WTC11 (cell line): ENCODE measurements around the gene CSKMT. TPM values are rescaled to one million over a fixed set of nuclear protein-coding genes. Genes with fewer than 3 reads are reported as not detected.
"Not testable (repeated sequence)": the region's sequence is repeated elsewhere in the genome, so short reads cannot be mapped to it uniquely, and the experiment has no call there.

Experiments used
- ATAC-seq: fragments of 200-7000 bp; cut with Tn5 transposase; 2 replicates; pipeline ENCODE4 v1.10.0; 2021; ENCODE audit warnings: mild to moderate bottlenecking, moderate library complexity
- CTCF ChIA-PET: fragments of 300-600 bp; sonication (Branson Sonifier 250); formaldehyde crosslinking; loops from one replicate; lab custom pipeline; 2021; ENCODE audit warnings: antibody characterized with exemption; lab: Charles Lee
- POLR2A ChIA-PET: fragments of 350-600 bp; sonication (Branson Sonifier 250); formaldehyde crosslinking; loops from one replicate; lab custom pipeline; 2021; ENCODE audit warnings: antibody characterized with exemption; lab: Charles Lee
- DNase-seq: peaks from one replicate; pipeline ENCODE4 v3.0.0; 2021; ENCODE audit warnings: low spot score
- H3K27ac Mint-ChIP-seq: 2 replicates; pipeline ENCODE4 v1.8.0; 2021; ENCODE audit warnings: mixed read lengths
- H3K27me3 Mint-ChIP-seq: 2 replicates; pipeline ENCODE4 v1.8.0; 2021; ENCODE audit warnings: low read depth, mild to moderate bottlenecking, moderate library complexity, mixed read lengths
- H3K36me3 Mint-ChIP-seq: 2 replicates; pipeline ENCODE4 v1.8.0; 2021; ENCODE audit warnings: mixed read lengths
- H3K4me1 Mint-ChIP-seq: 2 replicates; pipeline ENCODE4 v1.8.0; 2022; ENCODE audit warnings: mixed read lengths
- H3K4me3 Mint-ChIP-seq: 2 replicates; pipeline ENCODE4 v1.8.0; 2021; ENCODE audit warnings: mild to moderate bottlenecking, moderate library complexity, mixed read lengths
- H3K9me3 Mint-ChIP-seq: 2 replicates; pipeline ENCODE4 v1.8.0; 2021; ENCODE audit warnings: mixed read lengths
- FOXJ3 ChIP-seq: sonication (generic); formaldehyde crosslinking; IDR thresholded peaks from 2 replicates; pipeline ENCODE4 v1.9.0; 2021; ENCODE audit warnings: missing genetic modification reagents, mild to moderate bottlenecking, borderline replicate concordance
- FOXK1 ChIP-seq: sonication (generic); formaldehyde crosslinking; IDR thresholded peaks from 2 replicates; pipeline ENCODE4 v1.8.0; 2022; ENCODE audit warnings: mild to moderate bottlenecking, moderate library complexity, missing genetic modification reagents
- GTF2I ChIP-seq: fragments of 250-450 bp; sonication (Bioruptor Pico); conservative IDR thresholded peaks from 2 replicates; pipeline ENCODE4 v1.4.0; 2021; ENCODE audit warnings: mild to moderate bottlenecking
- HMGA2 ChIP-seq: fragments of 250-450 bp; sonication (Bioruptor Pico); IDR thresholded peaks from 2 replicates; pipeline ENCODE4 v1.4.0; 2021; ENCODE audit warnings: mild to moderate bottlenecking, moderate library complexity
- JUN ChIP-seq: sonication (generic); formaldehyde crosslinking; IDR thresholded peaks from 2 replicates; pipeline ENCODE4 v1.8.0; 2023; ENCODE audit warnings: mild to moderate bottlenecking, missing genetic modification reagents
- KAT7 ChIP-seq: sonication (generic); formaldehyde crosslinking; IDR thresholded peaks from 2 replicates; pipeline ENCODE4 v1.8.1; 2023; ENCODE audit warnings: missing genetic modification reagents, mild to moderate bottlenecking, borderline replicate concordance
- MAX ChIP-seq: sonication (generic); formaldehyde crosslinking; IDR thresholded peaks from 2 replicates; pipeline ENCODE4 v1.8.0; 2022; ENCODE audit warnings: mild to moderate bottlenecking, missing genetic modification reagents
- NFATC4 ChIP-seq: fragments of 250-450 bp; sonication (Bioruptor Pico); IDR thresholded peaks from 2 replicates; pipeline ENCODE4 v1.9.0; 2021; ENCODE audit warnings: mild to moderate bottlenecking
- NFE2L1 ChIP-seq: sonication (generic); formaldehyde crosslinking; IDR thresholded peaks from 2 replicates; pipeline ENCODE4 v1.8.1; 2023; ENCODE audit warnings: missing genetic modification reagents
- NR2C2 ChIP-seq: sonication (generic); formaldehyde crosslinking; IDR thresholded peaks from 2 replicates; pipeline ENCODE4 v1.8.0; 2022; ENCODE audit warnings: mild to moderate bottlenecking, missing genetic modification reagents
- ZNF263 ChIP-seq: sonication (generic); formaldehyde crosslinking; IDR thresholded peaks from 2 replicates; pipeline ENCODE4 v1.8.1; 2022; ENCODE audit warnings: low read depth, mild to moderate bottlenecking, moderate library complexity, missing genetic modification reagents
- ZNF423 ChIP-seq: fragments of 250-450 bp; sonication (Bioruptor Pico); IDR thresholded peaks from 2 replicates; pipeline ENCODE4 v2.1.2; 2022; ENCODE audit warnings: mild to moderate bottlenecking, moderate library complexity
- ZNF512 ChIP-seq: sonication (generic); formaldehyde crosslinking; IDR thresholded peaks from 2 replicates; pipeline ENCODE4 v1.8.1; 2022; ENCODE audit warnings: missing genetic modification reagents, borderline replicate concordance
- total RNA-seq: library from RNA; stranded (reverse); gene quantifications from 3 replicates; pipeline ENCODE4 v1.2.3, GENCODE V29; 2021
- TF ChIP-seq, protein P1 (sequence below): sonication (generic); formaldehyde crosslinking; IDR thresholded peaks from 2 replicates; pipeline ENCODE4 v1.8.1; 2023; ENCODE audit warnings: mild to moderate bottlenecking, missing genetic modification reagents, moderate library complexity
- TF ChIP-seq, protein P2 (sequence below): fragments of 250-450 bp; sonication (Bioruptor Pico); IDR thresholded peaks from 2 replicates; pipeline ENCODE4 v2.1.2; 2022; ENCODE audit warnings: mild to moderate bottlenecking, moderate library complexity
- TF ChIP-seq, protein P3 (sequence below): sonication (generic); formaldehyde crosslinking; IDR thresholded peaks from 2 replicates; pipeline ENCODE4 v1.8.0; 2022; ENCODE audit warnings: mild to moderate bottlenecking, missing genetic modification reagents

CSKMT gene
- total RNA-seq, 1 experiment from 2014 or later = 75.6 TPM

DNA sequence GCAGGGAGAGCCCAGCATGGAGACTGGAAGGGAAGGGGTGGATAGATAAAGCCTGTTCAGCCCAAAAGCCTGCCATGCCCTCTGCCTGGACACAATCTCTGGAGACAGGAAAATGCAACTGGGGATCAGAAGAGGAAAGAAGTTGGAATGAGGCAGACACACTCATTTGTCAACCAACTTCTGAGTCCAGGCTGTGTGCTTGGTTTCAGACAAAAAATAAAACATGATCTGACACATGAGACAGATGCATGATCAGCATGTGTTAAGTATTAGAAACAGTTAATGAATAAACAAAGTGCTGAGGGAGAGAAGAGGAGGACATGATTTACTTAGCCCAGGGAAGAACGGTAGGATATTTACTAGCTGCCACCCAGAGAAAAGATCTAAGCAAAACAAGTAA, 23.4 kb downstream of the CSKMT start (continued):
- TF ChIP-seq JUN (no peak), NR2C2 (CRISPR knock-in tag) (no peak), MAX (no peak), FOXK1 (CRISPR knock-in tag) (no peak), HMGA2 (no peak)
- TF ChIP-seq, protein P1, sequence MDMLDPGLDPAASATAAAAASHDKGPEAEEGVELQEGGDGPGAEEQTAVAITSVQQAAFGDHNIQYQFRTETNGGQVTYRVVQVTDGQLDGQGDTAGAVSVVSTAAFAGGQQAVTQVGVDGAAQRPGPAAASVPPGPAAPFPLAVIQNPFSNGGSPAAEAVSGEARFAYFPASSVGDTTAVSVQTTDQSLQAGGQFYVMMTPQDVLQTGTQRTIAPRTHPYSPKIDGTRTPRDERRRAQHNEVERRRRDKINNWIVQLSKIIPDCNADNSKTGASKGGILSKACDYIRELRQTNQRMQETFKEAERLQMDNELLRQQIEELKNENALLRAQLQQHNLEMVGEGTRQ (CRISPR knock-in tag) = no peak

- no peaks in the 10 kb centered on the region for H3K9me3 Mint-ChIP-seq
- no peak within 1 kb of the TSS for H3K4me3 Mint-ChIP-seq
- ChIA-PET POLR2A (interaction anchor here (0.6 to 2.2 kb wide), 7 partner anchors 14 to 98 kb away, joined by 3 to 9 read pairs (median 6); partner anchors contain the start of genes BSCL2, C11orf98, CSKMT and GNG3), CTCF (interaction anchor here (0.8 to 3.0 kb wide), 8 partner anchors 10 to 294 kb away, joined by 3 to 21 read pairs (median 5); partner anchors contain the start of genes LBHD1, TMEM179B, UBXN1 and UQCC3)
- DNase-seq (no peak), ATAC-seq (no peak)
- no peaks in the 10 kb centered on the region for H3K27me3 Mint-ChIP-seq
- H3K36me3 Mint-ChIP-seq = peaks cover 25% of the 10 kb centered on the region
- no peak for TF ChIP-seq NFE2L1 (CRISPR knock-in tag)
- no peak for TF ChIP-seq KAT7
- no peak for TF ChIP-seq NFATC4
- TF ChIP-seq ZNF423 (CRISPR knock-in tag) = no peak
- no peak for TF ChIP-seq FOXJ3
- TF ChIP-seq, protein P2, sequence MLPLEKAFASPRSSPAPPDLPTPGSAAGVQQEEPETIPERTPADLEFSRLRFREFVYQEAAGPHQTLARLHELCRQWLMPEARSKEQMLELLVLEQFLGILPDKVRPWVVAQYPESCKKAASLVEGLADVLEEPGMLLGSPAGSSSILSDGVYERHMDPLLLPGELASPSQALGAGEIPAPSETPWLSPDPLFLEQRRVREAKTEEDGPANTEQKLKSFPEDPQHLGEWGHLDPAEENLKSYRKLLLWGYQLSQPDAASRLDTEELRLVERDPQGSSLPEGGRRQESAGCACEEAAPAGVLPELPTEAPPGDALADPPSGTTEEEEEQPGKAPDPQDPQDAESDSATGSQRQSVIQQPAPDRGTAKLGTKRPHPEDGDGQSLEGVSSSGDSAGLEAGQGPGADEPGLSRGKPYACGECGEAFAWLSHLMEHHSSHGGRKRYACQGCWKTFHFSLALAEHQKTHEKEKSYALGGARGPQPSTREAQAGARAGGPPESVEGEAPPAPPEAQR (CRISPR knock-in tag) = no peak
- TF ChIP-seq, protein P3, sequence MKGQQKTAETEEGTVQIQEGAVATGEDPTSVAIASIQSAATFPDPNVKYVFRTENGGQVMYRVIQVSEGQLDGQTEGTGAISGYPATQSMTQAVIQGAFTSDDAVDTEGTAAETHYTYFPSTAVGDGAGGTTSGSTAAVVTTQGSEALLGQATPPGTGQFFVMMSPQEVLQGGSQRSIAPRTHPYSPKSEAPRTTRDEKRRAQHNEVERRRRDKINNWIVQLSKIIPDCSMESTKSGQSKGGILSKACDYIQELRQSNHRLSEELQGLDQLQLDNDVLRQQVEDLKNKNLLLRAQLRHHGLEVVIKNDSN (CRISPR knock-in tag) = no peak
- no peak for TF ChIP-seq ZNF512 (CRISPR knock-in tag)
- TF ChIP-seq NR2C2 (CRISPR knock-in tag) = no peak
- TF ChIP-seq GTF2I (CRISPR knock-in tag) = no peak
- no peak for TF ChIP-seq ZNF263 (CRISPR knock-in tag)
- no peak for TF ChIP-seq FOXK1 (CRISPR knock-in tag)
- H3K27ac Mint-ChIP-seq = peak within 1 kb of the TSS; percentile 89
- H3K4me1 Mint-ChIP-seq = peaks cover 9% of the 10 kb centered on the region; the same call in 1 of the 2 replicates
These were observed 24.5 kb downstream of the CSKMT start, which contains the start of gene LRRN4CL for GRCh38 chr11:62689421-62690183. Gene LRRN4CL (minus strand): TSS chr11:62689530. CDS start chr11:62688508, 1,022 bp downstream.

DNA sequence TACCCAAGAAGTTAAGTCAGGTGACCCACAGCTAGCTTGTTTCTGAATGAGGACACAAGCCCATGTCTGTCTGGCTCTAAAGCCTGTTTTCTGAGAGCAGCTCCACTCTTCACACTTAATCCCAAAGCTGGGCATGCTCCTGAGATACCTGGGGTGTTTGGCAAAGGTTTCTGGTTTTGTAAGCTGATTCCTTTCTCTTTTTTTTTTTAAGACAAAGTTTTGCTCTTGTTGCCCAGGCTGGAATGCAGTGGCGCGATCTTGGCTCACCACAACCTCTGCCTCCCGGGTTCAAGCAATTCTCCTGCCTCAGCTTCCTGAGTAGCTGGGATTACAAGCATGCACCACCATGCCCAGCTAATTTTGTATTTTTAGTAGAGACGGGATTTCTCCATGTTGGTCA, 28.5 kb downstream of the CSKMT start:
- POLR2A ChIA-PET, H3K27me3 Mint-ChIP-seq, H3K4me3 Mint-ChIP-seq, DNase-seq, ATAC-seq, H3K4me1 Mint-ChIP-seq, H3K27ac Mint-ChIP-seq, H3K9me3 Mint-ChIP-seq: not testable (repeated sequence)
- CTCF ChIA-PET = interaction anchor here (0.9 to 2.6 kb wide), 8 partner anchors 12 to 299 kb away, joined by 4 to 14 read pairs (median 9); partner anchors contain the start of genes EEF1G and TUT1
- H3K36me3 Mint-ChIP-seq = peaks cover 31% of the 10 kb centered on the region
